AG10803 (cell line): ENCODE data around the gene MAP2K1.

Experiments
- DNase-seq: peaks from one replicate; pipeline ENCODE4 v3.0.0; 2010; ENCODE audit warnings: low read depth
- H3K4me3 ChIP-seq: 2 replicates; pipeline ENCODE4 v1.5.1; 2011; ENCODE audit warnings: mild to moderate bottlenecking, low read length, control low read depth
- CTCF ChIP-seq: conservative IDR thresholded peaks from 2 replicates; pipeline ENCODE4 v1.5.1; 2011; ENCODE audit warnings: mild to moderate bottlenecking, low read length, control low read depth, inconsistent platforms

MAP2K1 gene

DNA sequence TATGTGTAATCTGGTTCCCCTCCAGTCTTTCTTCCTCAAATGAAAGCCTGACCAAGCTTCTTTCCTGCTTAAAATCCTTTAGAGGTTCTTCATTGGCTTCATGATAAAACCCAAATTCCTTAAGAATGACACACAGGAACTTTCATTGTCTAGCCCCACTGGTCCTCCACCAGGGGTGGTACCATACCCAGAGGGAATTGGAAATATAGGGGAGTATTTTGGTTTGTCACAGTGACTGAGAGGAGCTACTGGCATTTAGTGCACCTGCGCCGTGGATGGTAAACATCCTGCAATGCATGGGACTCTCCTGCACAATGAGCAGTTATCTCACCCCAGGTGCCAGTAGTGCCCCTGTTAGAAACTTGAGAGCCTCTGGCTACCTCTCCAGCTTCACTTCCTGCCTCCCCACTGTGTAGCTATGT, 129.2 kb downstream of the MAP2K1 start:
- DNase-seq = peak; percentile 36
- no peak overlapping the region for H3K4me3 ChIP-seq
- TF ChIP-seq CTCF = no peak

DNA sequence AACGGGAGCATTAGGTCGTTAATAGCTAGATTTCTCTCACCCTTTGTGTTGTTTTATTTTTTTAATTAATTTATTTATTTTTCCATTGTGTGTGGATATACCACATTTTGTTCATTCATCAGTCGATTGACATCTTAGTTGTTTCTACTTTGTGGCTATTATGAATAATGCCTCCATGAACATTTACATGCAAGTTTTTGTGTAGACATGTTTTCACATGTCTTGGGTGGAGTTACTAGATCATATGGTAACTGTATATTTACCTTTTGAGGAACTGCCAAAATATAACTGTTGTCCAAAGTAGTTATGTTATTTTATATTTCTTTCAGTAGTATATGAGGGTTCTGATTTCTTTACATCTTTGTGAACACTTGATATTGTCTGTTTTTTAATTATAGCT, 137.2 kb downstream of the MAP2K1 start:
- DNase-seq = no peak
- H3K4me3 ChIP-seq = no peak overlapping the region
- TF ChIP-seq CTCF = no peak

DNA sequence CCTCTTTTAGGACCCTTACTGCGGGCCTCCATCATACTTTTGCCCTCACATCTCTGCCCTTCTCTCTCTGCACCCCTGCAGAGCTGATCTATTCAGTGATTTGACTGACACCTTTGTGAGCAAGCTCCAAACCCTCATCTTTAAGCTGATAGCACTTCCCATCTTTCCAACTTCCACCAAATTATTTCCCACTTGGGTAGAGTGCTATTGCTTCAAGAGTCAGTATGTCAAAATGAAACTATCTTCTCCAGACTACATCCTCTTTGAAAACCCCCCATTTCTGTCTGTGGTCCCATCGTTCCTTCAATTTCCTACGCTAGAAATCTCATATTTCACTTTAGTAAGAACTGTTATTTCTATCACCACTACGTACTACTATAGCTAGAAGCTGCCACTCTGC, 138.1 kb downstream of the MAP2K1 start:
- no peak for TF ChIP-seq CTCF
- no peak overlapping the region for H3K4me3 ChIP-seq
- no peak for DNase-seq

GRCh38 chr15:66535056-66535455, 148.3 kb downstream of the MAP2K1 start:
- no peak for DNase-seq
- TF ChIP-seq CTCF = no peak
- H3K4me3 ChIP-seq = no peak overlapping the region
